ENCODE results near the gene TNIK.

- TF ChIP-seq CTCF (IDR thresholded peaks at IDR 0.05): no peak
- no peak for TF ChIP-seq POLR2A (IDR thresholded peaks at IDR 0.05)
These were observed 85.4 kb downstream of the TNIK start for GRCh38 chr3:171374661-171375285.

All from stomach (tissue), 4 donors.